PC-3 (cell line): Measurements from ENCODE around the gene VSIG10L2. TPM values are rescaled to one million over a fixed set of nuclear protein-coding genes. Genes with fewer than 3 reads are reported as not detected.

Experiments used
- ATAC-seq: fragments of 200-7000 bp; cut with Tn5 transposase; 2 replicates; pipeline ENCODE4 v1.9.1; 2020; ENCODE audit warnings: mild to moderate bottlenecking, moderate library complexity
- BruUV-seq: library from RNA; stranded (reverse); fragments of 400-500 nt; replicated peaks from 2 replicates; lab custom pipeline; 2021; lab: Mats Ljungman, UMichigan
- CTCF ChIA-PET: fragments of 300-600 bp; sonication (Branson Sonifier 250); formaldehyde crosslinking; loops from one replicate; lab custom pipeline; 2022; ENCODE audit warnings: antibody characterized with exemption; lab: Charles Lee
- POLR2A ChIA-PET: fragments of 300-600 bp; sonication (Branson Sonifier 250); formaldehyde crosslinking; loops from one replicate; lab custom pipeline; 2022; ENCODE audit warnings: antibody characterized with exemption; ENCODE audit not compliant: unreplicated experiment; lab: Charles Lee
- DNase-seq: peaks from one replicate; pipeline ENCODE4 v3.0.0-alpha.2; 2015
- H2AFZ ChIP-seq: fragments of 300-600 bp; sonication (generic); 2 replicates; pipeline ENCODE4 v1.6.0; 2016; ENCODE audit warnings: antibody characterized with exemption, low read length
- H3F3A ChIP-seq: fragments of 300-600 bp; sonication (generic); one replicate; pipeline ENCODE4 v1.6.0; 2017; ENCODE audit warnings: antibody characterized with exemption, low read length, control low read depth, mild to moderate bottlenecking; ENCODE audit not compliant: unreplicated experiment
- H3K27ac ChIP-seq: fragments of 300-600 bp; sonication (generic); 2 replicates; pipeline ENCODE4 v1.5.1; 2016; ENCODE audit warnings: mild to moderate bottlenecking, low read length
- H3K27me3 ChIP-seq: fragments of 300-600 bp; sonication (generic); 2 replicates; pipeline ENCODE4 v1.6.1; 2016; ENCODE audit warnings: low read length, mixed read lengths
- H3K36me3 ChIP-seq: fragments of 300-600 bp; sonication (generic); 2 replicates; pipeline ENCODE4 v1.6.1; 2016; ENCODE audit warnings: low read depth, mixed run types, low read length, mixed read lengths
- H3K4me1 ChIP-seq: fragments of 300-600 bp; sonication (generic); 2 replicates; pipeline ENCODE4 v1.5.1; 2016; ENCODE audit warnings: low read length; ENCODE audit not compliant: insufficient read depth
- H3K4me2 ChIP-seq: fragments of 300-600 bp; sonication (generic); 2 replicates; pipeline ENCODE4 v1.6.0; 2016; ENCODE audit warnings: low read length
- H3K4me3 ChIP-seq: fragments of 300-600 bp; sonication (generic); 2 replicates; pipeline ENCODE4 v1.5.1; 2016; ENCODE audit warnings: mild to moderate bottlenecking, low read length, mixed read lengths
- H3K79me2 ChIP-seq: fragments of 300-600 bp; sonication (generic); 2 replicates; pipeline ENCODE4 v1.6.1; 2017; ENCODE audit warnings: low read length, mixed read lengths
- H3K9ac ChIP-seq: fragments of 300-600 bp; sonication (generic); 2 replicates; pipeline ENCODE4 v1.6.0; 2016; ENCODE audit warnings: mild to moderate bottlenecking, low read length
- H3K9me2 ChIP-seq: fragments of 300-600 bp; sonication (generic); replicated peaks from 2 replicates; pipeline ENCODE4 v1.6.1; 2016; ENCODE audit warnings: mixed run types, low read length, mixed read lengths
- H3K9me3 ChIP-seq: fragments of 300-600 bp; sonication (generic); 2 replicates; pipeline ENCODE4 v1.6.1; 2016; ENCODE audit warnings: low read length, mixed read lengths
- H4K20me1 ChIP-seq: fragments of 300-600 bp; sonication (generic); 2 replicates; pipeline ENCODE4 v1.6.1; 2016; ENCODE audit warnings: low read length, mixed read lengths
- EZH2 ChIP-seq: fragments of 300-600 bp; sonication (generic); IDR thresholded peaks from one replicate; pipeline ENCODE4 v1.6.1; 2017; ENCODE audit warnings: antibody characterized with exemption, mild to moderate bottlenecking, low read length; ENCODE audit not compliant: unreplicated experiment
- EZH2phosphoT487 ChIP-seq: fragments of 300-600 bp; sonication (generic); IDR thresholded peaks from 2 replicates; pipeline ENCODE4 v1.6.1; 2018; ENCODE audit warnings: mild to moderate bottlenecking, antibody characterized with exemption, low read length, borderline replicate concordance
- intact Hi-C: fragments of 100-400 bp; cut with micrococcal nuclease; formaldehyde crosslinking; loops from 2 replicates; pipeline ENCODE4 v1.9.0; 2023
- total RNA-seq: library from RNA; depleted of rRNA; stranded (reverse); fragments of >200 nt; gene quantifications from 2 replicates; pipeline ENCODE4 v1.2.3, GENCODE V29; 2014
- TF ChIP-seq, protein P1 (sequence below): fragments of 300-600 bp; sonication (generic); conservative IDR thresholded peaks from 2 replicates; pipeline ENCODE4 v1.5.1; 2017; ENCODE audit warnings: antibody characterized with exemption, low read depth, mild to moderate bottlenecking, low read length

VSIG10L2 gene
- total RNA-seq, 1 experiment from 2014 or later, result not detected

DNA sequence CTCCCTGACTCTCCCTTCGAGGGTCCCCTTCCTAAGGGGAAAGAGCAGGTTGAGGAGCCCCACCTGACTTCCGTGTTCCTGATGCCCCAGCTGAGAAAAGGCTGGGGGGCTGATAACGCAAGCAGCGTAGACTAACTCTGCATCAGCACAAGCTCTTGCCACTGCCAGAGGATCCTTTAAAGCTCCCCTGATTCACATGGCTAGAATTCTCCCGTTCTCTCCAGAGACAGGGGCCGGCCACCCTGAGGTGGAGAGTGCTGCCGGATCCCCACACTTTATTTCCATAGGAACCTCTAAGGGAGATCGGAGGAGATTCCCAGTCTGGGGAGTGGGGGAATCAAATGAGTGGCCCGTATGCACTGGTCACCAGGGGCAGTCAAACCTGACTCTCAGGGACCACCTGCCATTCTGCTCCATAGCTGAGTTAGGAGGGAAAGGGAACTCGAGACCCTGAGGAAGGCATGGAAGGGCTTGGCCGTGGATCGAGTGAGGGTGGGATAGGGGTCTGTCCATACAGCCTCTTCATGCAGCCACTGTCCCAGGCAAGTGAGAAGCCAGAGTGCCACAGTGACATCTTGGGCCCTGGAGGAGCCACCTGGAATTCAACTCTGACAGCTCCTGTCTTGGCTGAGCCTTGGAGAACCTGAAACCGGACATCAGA lies 1.4 kb upstream of the VSIG10L2 start:
- no peaks in the 10 kb centered on the region for H3K79me2 ChIP-seq
- no TSS peak for BruUV-seq
- DNase-seq, result no peak
- H3K4me2 ChIP-seq, result no peak overlapping the region
- H4K20me1 ChIP-seq, result no peaks in the 10 kb centered on the region
- CTCF ChIA-PET, result no interaction called here
- TF ChIP-seq, protein P1, sequence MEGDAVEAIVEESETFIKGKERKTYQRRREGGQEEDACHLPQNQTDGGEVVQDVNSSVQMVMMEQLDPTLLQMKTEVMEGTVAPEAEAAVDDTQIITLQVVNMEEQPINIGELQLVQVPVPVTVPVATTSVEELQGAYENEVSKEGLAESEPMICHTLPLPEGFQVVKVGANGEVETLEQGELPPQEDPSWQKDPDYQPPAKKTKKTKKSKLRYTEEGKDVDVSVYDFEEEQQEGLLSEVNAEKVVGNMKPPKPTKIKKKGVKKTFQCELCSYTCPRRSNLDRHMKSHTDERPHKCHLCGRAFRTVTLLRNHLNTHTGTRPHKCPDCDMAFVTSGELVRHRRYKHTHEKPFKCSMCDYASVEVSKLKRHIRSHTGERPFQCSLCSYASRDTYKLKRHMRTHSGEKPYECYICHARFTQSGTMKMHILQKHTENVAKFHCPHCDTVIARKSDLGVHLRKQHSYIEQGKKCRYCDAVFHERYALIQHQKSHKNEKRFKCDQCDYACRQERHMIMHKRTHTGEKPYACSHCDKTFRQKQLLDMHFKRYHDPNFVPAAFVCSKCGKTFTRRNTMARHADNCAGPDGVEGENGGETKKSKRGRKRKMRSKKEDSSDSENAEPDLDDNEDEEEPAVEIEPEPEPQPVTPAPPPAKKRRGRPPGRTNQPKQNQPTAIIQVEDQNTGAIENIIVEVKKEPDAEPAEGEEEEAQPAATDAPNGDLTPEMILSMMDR, result no peak
- no peak for TF ChIP-seq EZH2
- TF ChIP-seq EZH2phosphoT487, result no peak
- H3K36me3 ChIP-seq, result no peaks in the 10 kb centered on the region
- H3K27ac ChIP-seq, result no peak overlapping the region
- H2AFZ ChIP-seq, result no peak overlapping the region
- H3K4me3 ChIP-seq, result no peak overlapping the region
- ATAC-seq, result no peak
- H3K4me1 ChIP-seq, result peaks cover 6% of the 10 kb centered on the region; the same call in 1 of the 2 replicates
- no peaks in the 10 kb centered on the region for H3K27me3 ChIP-seq
- intact Hi-C loops, result no loop called here
- no peaks in the 10 kb centered on the region for H3K9me2 ChIP-seq
- no peak overlapping the region for H3K9ac ChIP-seq
- H3K9me3 ChIP-seq, result no peaks in the 10 kb centered on the region
- H3F3A ChIP-seq, result no peaks in the 10 kb centered on the region
- POLR2A ChIA-PET, result no interaction called here

DNA sequence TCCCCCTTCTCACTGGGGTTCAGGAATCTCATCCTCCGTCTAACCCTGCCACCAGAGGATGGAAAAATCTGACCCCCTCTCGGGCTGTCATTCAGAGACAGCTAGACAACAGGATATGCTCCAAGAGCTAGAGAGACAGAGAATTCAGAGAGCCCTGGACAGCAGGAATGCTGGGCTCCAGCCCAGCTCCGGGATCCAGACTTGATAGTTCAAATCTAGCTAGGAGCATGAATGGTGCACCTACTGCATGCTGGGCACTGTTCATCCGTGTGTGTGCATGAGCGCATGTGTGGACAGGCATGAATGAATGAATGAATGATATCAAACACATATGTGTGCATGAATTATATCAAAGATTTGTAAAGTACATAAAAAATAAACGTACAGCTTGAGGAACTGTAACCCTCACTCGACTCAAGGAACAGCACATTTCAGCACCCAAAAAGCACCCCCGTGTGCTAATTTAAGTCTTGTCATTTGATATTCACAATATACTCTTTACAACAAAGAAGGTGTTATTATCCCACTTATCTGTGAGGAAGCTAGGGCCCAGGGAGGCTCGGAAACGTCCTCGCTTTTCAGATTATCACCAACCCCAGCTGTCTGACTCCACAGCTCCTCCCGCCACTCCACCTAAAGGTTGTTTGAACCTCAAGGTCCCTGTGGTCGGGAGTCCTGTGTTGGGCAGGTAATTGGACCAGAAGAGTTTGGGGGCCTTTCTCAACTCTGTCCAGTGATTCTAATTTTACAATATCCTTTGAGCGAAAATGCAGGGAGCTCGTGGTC lies 640 bp upstream of the VSIG10L2 start:
- Histone ChIP-seq H4K20me1 (no peaks in the 10 kb centered on the region), H3K9me2 (no peaks in the 10 kb centered on the region), H3K27ac (no peak overlapping the region), H3K4me3 (no peak overlapping the region), H3K9me3 (no peaks in the 10 kb centered on the region), H3K4me2 (no peak overlapping the region), H3K36me3 (no peaks in the 10 kb centered on the region), H3K9ac (no peak overlapping the region), H2AFZ (no peak overlapping the region), H3K79me2 (no peaks in the 10 kb centered on the region), H3F3A (no peaks in the 10 kb centered on the region), H3K4me1 (peaks cover 6% of the 10 kb centered on the region; the same call in 1 of the 2 replicates), H3K27me3 (no peaks in the 10 kb centered on the region)
- DNase-seq, result no peak
- CTCF ChIA-PET, result no interaction called here
- intact Hi-C loops, result no loop called here
- ATAC-seq, result no peak
- TF ChIP-seq, protein P1, result no peak
- TF ChIP-seq EZH2phosphoT487, result no peak
- no peak for TF ChIP-seq EZH2
- BruUV-seq, result no TSS peak
- POLR2A ChIA-PET, result no interaction called here
